ENCODE measurements around the gene FCGR2B.
"Not testable (repeated sequence)": the region's sequence is repeated elsewhere in the genome, so short reads cannot be mapped to it uniquely, and the experiment has no call there.

FCGR2B gene

GRCh38 chr1:161671045-161672020 is 8.4 kb downstream of the FCGR2B start:
- H3K36me3 ChIP-seq; H3K4me1 ChIP-seq; DNase-seq; H3K27me3 ChIP-seq; H3K9me3 ChIP-seq; H3K4me3 ChIP-seq (ENCODE audit: low read depth, low read length): not testable (repeated sequence)

DNA sequence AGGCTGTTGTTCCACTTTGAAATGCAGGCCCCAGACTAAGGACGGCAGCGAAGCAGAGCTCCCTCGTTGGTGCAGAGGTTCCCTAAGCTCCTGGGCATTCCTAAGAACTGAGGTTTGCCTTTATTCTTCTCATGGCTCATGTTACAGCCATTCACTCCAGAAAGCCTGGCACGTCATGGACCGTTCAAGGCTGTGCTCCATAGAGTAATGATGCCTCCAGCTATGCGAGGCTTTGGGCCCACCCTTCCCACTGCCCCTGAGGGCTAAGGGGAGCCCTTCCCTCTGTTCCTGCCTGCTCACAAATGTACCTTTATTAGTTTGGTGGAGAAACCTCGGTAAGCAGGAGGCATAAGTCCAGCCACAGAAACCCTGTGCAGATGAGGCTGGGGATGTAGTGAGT is 10.5 kb downstream of the FCGR2B start:
- not testable (repeated sequence) for H3K4me3 ChIP-seq (ENCODE audit: low read depth, low read length); H3K9me3 ChIP-seq; H3K36me3 ChIP-seq; H3K27me3 ChIP-seq; H3K4me1 ChIP-seq; DNase-seq

GRCh38 chr1:161674447-161674846 is 11.5 kb downstream of the FCGR2B start:
- H3K9me3 ChIP-seq; H3K27me3 ChIP-seq; DNase-seq; H3K4me3 ChIP-seq (ENCODE audit: low read depth, low read length); H3K4me1 ChIP-seq; H3K36me3 ChIP-seq: not testable (repeated sequence)

DNA sequence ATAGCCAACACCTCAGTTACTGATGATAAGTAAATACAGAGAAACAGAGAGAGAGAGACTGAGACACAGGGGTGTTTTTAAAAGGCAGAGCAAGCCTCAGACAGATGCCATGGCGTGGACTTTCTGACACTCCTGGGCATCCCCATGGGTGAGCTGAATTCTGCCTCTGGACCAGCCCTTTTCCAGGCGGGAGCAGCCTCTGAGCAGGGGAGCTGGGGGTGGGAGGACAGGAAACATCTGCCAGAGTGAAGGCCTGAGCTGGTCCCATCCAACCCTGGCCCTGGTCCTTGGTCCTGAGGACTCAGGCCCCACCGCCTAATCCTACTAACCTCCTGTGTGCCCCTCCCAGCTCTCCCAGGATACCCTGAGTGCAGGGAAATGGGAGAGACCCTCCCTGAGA is 12.0 kb downstream of the FCGR2B start:
- not testable (repeated sequence) for H3K36me3 ChIP-seq; DNase-seq; H3K9me3 ChIP-seq; H3K27me3 ChIP-seq; H3K4me1 ChIP-seq; H3K4me3 ChIP-seq (ENCODE audit: low read depth, low read length)

- DNase-seq, result no peak
- peaks cover 18% of the 10 kb centered on the region for H3K27me3 ChIP-seq
- no peaks in the 10 kb centered on the region for H3K36me3 ChIP-seq
- no peaks in the 10 kb centered on the region for H3K9me3 ChIP-seq
- TF ChIP-seq, protein P1, sequence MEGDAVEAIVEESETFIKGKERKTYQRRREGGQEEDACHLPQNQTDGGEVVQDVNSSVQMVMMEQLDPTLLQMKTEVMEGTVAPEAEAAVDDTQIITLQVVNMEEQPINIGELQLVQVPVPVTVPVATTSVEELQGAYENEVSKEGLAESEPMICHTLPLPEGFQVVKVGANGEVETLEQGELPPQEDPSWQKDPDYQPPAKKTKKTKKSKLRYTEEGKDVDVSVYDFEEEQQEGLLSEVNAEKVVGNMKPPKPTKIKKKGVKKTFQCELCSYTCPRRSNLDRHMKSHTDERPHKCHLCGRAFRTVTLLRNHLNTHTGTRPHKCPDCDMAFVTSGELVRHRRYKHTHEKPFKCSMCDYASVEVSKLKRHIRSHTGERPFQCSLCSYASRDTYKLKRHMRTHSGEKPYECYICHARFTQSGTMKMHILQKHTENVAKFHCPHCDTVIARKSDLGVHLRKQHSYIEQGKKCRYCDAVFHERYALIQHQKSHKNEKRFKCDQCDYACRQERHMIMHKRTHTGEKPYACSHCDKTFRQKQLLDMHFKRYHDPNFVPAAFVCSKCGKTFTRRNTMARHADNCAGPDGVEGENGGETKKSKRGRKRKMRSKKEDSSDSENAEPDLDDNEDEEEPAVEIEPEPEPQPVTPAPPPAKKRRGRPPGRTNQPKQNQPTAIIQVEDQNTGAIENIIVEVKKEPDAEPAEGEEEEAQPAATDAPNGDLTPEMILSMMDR (IDR thresholded peaks at IDR 0.05; ENCODE audit: low read depth, low read length), result no peak
- H3K4me1 ChIP-seq, result no peaks in the 10 kb centered on the region
- H3K4me3 ChIP-seq (ENCODE audit: low read depth, low read length), result no peak overlapping the region
Observed at GRCh38 chr1:161676441-161676840, 13.5 kb downstream of the FCGR2B start.

GRCh38 chr1:161676958-161677689 is 14.2 kb downstream of the FCGR2B start:
- TF ChIP-seq, protein P1 (IDR thresholded peaks at IDR 0.05; ENCODE audit: low read depth, low read length), result no peak
- H3K4me3 ChIP-seq (ENCODE audit: low read depth, low read length), result no peak overlapping the region
- DNase-seq, result no peak
- no peaks in the 10 kb centered on the region for H3K36me3 ChIP-seq
- H3K4me1 ChIP-seq, result no peaks in the 10 kb centered on the region
- peaks cover 25% of the 10 kb centered on the region for H3K27me3 ChIP-seq
- no peaks in the 10 kb centered on the region for H3K9me3 ChIP-seq

- no peaks in the 10 kb centered on the region for H3K36me3 ChIP-seq
- no peak overlapping the region for H3K4me3 ChIP-seq (ENCODE audit: low read depth, low read length)
- TF ChIP-seq, protein P1 (IDR thresholded peaks at IDR 0.05; ENCODE audit: low read depth, low read length), result no peak
- H3K9me3 ChIP-seq, result no peaks in the 10 kb centered on the region
- H3K27me3 ChIP-seq, result peaks cover 36% of the 10 kb centered on the region
- H3K4me1 ChIP-seq, result no peaks in the 10 kb centered on the region
- DNase-seq, result no peak
Observed at GRCh38 chr1:161678500-161678899, 15.6 kb downstream of the FCGR2B start.

DNA sequence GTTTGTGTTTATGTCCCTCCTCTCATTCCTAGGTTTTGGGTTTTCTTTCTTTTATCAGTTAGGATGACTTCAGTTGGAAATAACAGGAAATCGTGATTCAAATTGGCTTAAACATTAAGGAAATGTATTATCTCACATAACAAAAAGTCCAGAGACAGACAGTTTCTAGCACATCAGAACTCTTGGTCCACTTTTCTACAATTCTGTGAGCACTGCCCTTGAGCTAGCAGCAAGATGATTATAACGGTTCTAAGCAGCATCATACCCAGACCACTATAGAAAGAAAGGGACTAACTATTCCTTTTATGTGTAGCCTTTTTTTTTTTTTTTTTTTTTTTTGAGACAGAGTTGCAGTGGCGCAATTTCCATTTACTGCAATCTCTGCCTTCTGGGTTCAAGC is 18.9 kb downstream of the FCGR2B start:
- no peaks in the 10 kb centered on the region; the same call in 1 of the 2 replicates for H3K9me3 ChIP-seq
- TF ChIP-seq, protein P1 (IDR thresholded peaks at IDR 0.05; ENCODE audit: low read depth, low read length), result no peak
- H3K4me3 ChIP-seq (ENCODE audit: low read depth, low read length), result no peak overlapping the region
- peaks cover 57% of the 10 kb centered on the region for H3K27me3 ChIP-seq
- H3K36me3 ChIP-seq, result no peaks in the 10 kb centered on the region
- H3K4me1 ChIP-seq, result no peaks in the 10 kb centered on the region
- no peak for DNase-seq

Data from BE2C (cell line).